Immature natural killer cell (primary cell): Measurements from ENCODE around the gene ZFAND2B. TPM values are rescaled to one million over a fixed set of nuclear protein-coding genes. Genes with fewer than 3 reads are reported as not detected.

ENCODE experiments used
- DNase-seq, 3 donors: peaks; one replicate each; pipeline ENCODE4 v3.0.0; 2022; ENCODE audit warnings: mixed read lengths in 1 of 3
- H3K27ac Mint-ChIP-seq, 6 donors: one replicate each; pipeline ENCODE4 v1.8.0; 2020; ENCODE audit warnings: mixed read lengths in 6 of 6, mild to moderate bottlenecking in 5 of 6, inconsistent platforms in 4 of 6, moderate library complexity in 3 of 6
- H3K27me3 Mint-ChIP-seq, 3 donors: one replicate each; pipeline ENCODE4 v1.8.0; 2020 to 2021; ENCODE audit warnings: low read depth in 3 of 3, mild to moderate bottlenecking in 3 of 3, mixed read lengths in 3 of 3, moderate library complexity in 3 of 3, inconsistent platforms in 1 of 3
- H3K36me3 Mint-ChIP-seq, 3 donors: one replicate each; pipeline ENCODE4 v1.8.0; 2020; ENCODE audit warnings: mixed read lengths in 3 of 3, inconsistent platforms in 2 of 3, mild to moderate bottlenecking in 2 of 3
- H3K4me1 Mint-ChIP-seq, 2 donors: one replicate each; pipeline ENCODE4 v1.8.0; 2020; ENCODE audit warnings: inconsistent platforms in 2 of 2, mild to moderate bottlenecking in 2 of 2, mixed read lengths in 2 of 2, moderate library complexity in 1 of 2
- H3K4me3 Mint-ChIP-seq, 5 donors: one replicate each; pipeline ENCODE4 v1.8.0; 2020; ENCODE audit warnings: mild to moderate bottlenecking in 5 of 5, mixed read lengths in 5 of 5, inconsistent platforms in 3 of 5, moderate library complexity in 3 of 5
- H3K9me3 Mint-ChIP-seq, 6 donors: one replicate each; pipeline ENCODE4 v1.8.0; 2020; ENCODE audit warnings: mild to moderate bottlenecking in 6 of 6, mixed read lengths in 6 of 6, inconsistent platforms in 4 of 6, moderate library complexity in 3 of 6
- polyA plus RNA-seq, 3 donors: library from polyadenylated mRNA; unstranded; fragments of 300-500 nt; fragmentation: Illumina TruSeq; gene quantifications; one replicate each; pipeline ENCODE4 v1.2.3, GENCODE V29; 2021

The ZFAND2B gene
- polyA plus RNA-seq, 3 donors from 2014 or later, result 95.4 to 128 (median 102) TPM

- peaks cover 0 to 6% (median 0%) of the 10 kb centered on the region in 3 donors for H3K36me3 Mint-ChIP-seq
- no peak overlapping the region for H3K4me3 Mint-ChIP-seq
- peaks cover 0 to 1% (median 0%) of the 10 kb centered on the region in 6 donors for H3K9me3 Mint-ChIP-seq
- H3K27me3 Mint-ChIP-seq, result peaks cover 4 to 8% (median 8%) of the 10 kb centered on the region in 3 donors
- no peak for DNase-seq
- peaks cover 32 to 39% of the 10 kb centered on the region in 2 donors for H3K4me1 Mint-ChIP-seq
- H3K27ac Mint-ChIP-seq, result peak overlapping the region in 1 of 6 donors; percentile 27
Observed at GRCh38 chr2:219213486-219214071, 7.0 kb downstream of the ZFAND2B start.

DNA sequence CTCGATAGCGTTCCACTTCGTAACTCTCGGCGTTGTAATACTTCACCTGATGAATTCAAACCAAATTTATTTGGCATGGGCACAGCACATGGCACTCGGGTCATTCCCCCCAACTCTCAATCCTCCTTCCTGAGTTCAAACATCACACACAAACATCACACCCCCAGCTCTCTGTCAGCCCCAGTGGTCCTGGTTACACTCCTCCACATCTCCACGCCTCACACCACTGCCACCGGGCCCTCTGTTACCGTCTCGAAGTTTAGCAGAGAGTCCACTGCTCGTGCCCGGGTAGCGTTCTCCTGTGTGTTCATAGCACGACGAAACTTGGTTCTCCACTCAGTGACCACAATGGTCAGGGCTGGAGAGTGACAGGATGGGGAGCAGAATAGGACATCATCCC is 7.6 kb downstream of the ZFAND2B start:
- H3K9me3 Mint-ChIP-seq, result peaks cover 0 to 1% (median 0%) of the 10 kb centered on the region in 6 donors
- no peak for DNase-seq
- H3K27ac Mint-ChIP-seq, result peak overlapping the region in 1 of 6 donors; percentile 27
- peaks cover 35 to 37% of the 10 kb centered on the region in 2 donors for H3K4me1 Mint-ChIP-seq
- peaks cover 7 to 8% (median 8%) of the 10 kb centered on the region in 3 donors for H3K27me3 Mint-ChIP-seq
- H3K4me3 Mint-ChIP-seq, result no peak overlapping the region
- H3K36me3 Mint-ChIP-seq, result peaks cover 0 to under 1% (median 0%) of the 10 kb centered on the region in 3 donors

GRCh38 chr2:219214786-219215185 is 8.2 kb downstream of the ZFAND2B start:
- DNase-seq, result no peak
- Mint-ChIP-seq H3K4me1 (peaks cover 33 to 37% of the 10 kb centered on the region in 2 donors), H3K27ac (no peak overlapping the region), H3K36me3 (peaks cover 0 to 3% (median 0%) of the 10 kb centered on the region in 3 donors), H3K4me3 (no peak overlapping the region), H3K27me3 (peaks cover 8 to 11% (median 9%) of the 10 kb centered on the region in 3 donors), H3K9me3 (peaks cover 0 to 1% (median 0%) of the 10 kb centered on the region in 6 donors)

DNA sequence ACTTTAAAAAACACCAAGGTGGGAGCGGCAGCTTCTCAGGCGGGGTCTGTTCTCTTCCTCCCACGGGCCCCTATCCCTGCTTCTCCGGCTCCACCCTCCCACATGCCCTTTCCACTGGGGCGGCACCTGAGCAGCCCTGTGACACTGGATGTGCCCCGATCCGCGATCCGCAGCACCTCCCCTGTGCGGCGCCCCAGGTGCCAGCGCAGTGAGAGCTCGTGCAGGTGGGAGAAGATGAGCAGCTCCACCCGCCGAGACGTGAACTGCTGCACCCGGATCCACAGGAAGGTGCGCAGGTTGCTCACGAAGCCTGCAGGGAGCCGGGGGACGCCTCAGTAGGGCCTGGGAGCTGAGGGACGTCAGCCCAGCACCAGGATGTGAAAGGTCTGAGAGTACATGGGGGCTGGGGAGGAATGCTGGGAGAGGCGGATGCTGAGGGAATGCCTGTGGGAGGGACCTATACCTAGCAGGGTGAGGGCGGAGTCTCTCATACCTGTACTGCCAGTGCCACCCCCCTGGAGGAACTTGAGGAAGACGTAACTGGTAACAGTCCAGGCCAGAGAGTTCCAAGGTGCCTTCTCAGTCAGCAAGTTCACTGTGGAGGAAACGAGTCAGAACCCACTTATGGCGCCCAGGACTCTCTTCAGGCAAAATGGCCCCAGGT is 9.4 kb downstream of the ZFAND2B start:
- no peak overlapping the region for H3K27ac Mint-ChIP-seq
- peaks cover 8 to 11% (median 9%) of the 10 kb centered on the region in 3 donors for H3K27me3 Mint-ChIP-seq
- H3K4me1 Mint-ChIP-seq, result peaks cover 24 to 27% of the 10 kb centered on the region in 2 donors
- H3K9me3 Mint-ChIP-seq, result peaks cover 0 to 1% (median 0%) of the 10 kb centered on the region in 6 donors
- peaks cover 0 to 3% (median 0%) of the 10 kb centered on the region in 3 donors for H3K36me3 Mint-ChIP-seq
- DNase-seq, result no peak
- no peak overlapping the region for H3K4me3 Mint-ChIP-seq

GRCh38 chr2:219216535-219216915 is 9.9 kb downstream of the ZFAND2B start:
- H3K4me3 Mint-ChIP-seq, result peak overlapping the region in 2 of 5 donors; percentile 39 to 43
- peaks cover 3 to 7% (median 4%) of the 10 kb centered on the region in 3 donors for H3K36me3 Mint-ChIP-seq
- peaks cover 8 to 11% (median 9%) of the 10 kb centered on the region in 3 donors for H3K27me3 Mint-ChIP-seq
- peaks cover 0 to 1% (median 0%) of the 10 kb centered on the region in 6 donors for H3K9me3 Mint-ChIP-seq
- DNase-seq, result no peak
- H3K27ac Mint-ChIP-seq, result no peak overlapping the region
- peaks cover 19 to 22% of the 10 kb centered on the region in 2 donors for H3K4me1 Mint-ChIP-seq

DNA sequence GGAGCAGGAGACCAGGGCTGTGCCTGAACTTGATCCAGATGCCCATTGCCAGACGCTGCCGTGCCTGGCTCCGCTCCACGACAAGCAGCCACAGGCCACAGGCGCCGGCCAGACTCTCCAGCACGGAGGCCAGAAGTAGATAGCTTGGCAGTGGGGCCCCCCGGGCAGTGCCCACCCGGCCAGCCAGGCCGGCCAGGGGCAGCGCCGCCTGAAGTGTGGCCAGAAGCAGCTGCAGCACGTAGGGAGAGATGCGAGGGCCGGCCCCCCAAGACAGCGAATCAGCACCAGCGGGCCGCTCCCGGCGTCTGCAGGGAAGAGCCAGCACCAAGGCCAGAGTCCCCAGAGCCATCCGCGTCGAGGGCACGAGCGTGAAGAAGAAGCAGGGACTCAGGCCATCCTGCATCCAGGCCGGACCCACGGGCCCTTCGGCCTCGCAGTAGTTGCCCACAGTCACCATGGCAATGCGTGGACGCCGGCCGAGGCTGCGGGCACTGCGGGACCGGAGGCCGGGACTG is 11.7 kb downstream of the ZFAND2B start:
- Mint-ChIP-seq H3K36me3 (peaks cover 5 to 18% (median 8%) of the 10 kb centered on the region in 3 donors), H3K4me1 (peaks cover 17 to 20% of the 10 kb centered on the region in 2 donors), H3K9me3 (peaks cover 0 to 1% (median 0%) of the 10 kb centered on the region in 6 donors), H3K27me3 (peaks cover 8 to 13% (median 9%) of the 10 kb centered on the region in 3 donors), H3K27ac (peak overlapping the region; percentile 55 to 94 (median 73)), H3K4me3 (peak overlapping the region; percentile 78 to 89 (median 82))
- no peak for DNase-seq

DNA sequence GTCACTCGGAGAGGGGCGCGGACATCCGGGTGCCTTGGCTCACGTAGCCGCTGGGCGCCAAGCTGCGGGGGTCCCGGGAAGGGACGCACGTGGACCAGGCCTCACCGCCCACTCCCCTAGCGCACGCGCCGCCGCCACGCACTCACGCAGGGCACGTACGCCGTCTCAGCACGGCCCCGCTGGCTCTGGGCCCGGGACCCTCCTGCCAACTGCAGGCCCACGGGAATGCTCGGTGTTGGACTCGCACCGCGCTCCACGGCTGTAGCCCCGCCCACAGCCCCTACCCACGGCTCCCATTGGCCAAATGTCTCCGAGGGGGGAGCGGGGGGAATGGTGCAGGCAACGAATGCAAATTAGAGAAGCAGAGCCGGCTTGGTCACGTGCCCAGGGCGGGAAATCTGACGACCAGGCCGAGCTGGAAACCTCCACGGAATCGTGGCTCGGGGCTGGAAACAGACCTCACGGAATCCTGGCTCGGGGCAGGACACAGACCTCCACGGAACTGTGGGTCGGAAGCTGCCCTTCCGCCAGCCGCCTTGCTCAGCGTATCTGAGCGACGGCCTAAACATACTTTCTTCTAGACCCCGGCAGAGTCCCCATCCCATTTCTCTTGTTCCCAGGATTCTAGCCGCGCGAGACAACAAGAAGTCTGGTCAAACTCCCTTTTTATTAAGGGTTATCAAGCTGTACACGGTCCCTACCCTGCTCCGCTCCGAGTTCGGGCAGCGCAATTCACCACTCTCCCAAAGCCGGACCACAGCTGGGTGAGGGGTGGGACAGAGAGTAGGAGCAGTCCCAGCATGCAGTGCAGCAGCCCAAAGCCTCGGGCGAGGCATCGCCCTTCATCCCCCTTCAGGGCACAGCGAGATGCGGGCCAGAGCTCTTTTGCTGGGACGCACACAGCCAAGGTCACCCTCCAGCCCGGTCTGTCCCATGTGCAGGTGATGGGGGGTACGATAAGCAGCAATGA is 12.4 kb downstream of the ZFAND2B start, which contains the start of gene ABCB6:
TSS of gene ABCB6 (minus strand) at position 227 of the 970 bp plus-strand sequence. CDS start 285 bp downstream, outside the sequence.
- peaks cover 0 to 1% (median 0%) of the 10 kb centered on the region in 6 donors for H3K9me3 Mint-ChIP-seq

DNA sequence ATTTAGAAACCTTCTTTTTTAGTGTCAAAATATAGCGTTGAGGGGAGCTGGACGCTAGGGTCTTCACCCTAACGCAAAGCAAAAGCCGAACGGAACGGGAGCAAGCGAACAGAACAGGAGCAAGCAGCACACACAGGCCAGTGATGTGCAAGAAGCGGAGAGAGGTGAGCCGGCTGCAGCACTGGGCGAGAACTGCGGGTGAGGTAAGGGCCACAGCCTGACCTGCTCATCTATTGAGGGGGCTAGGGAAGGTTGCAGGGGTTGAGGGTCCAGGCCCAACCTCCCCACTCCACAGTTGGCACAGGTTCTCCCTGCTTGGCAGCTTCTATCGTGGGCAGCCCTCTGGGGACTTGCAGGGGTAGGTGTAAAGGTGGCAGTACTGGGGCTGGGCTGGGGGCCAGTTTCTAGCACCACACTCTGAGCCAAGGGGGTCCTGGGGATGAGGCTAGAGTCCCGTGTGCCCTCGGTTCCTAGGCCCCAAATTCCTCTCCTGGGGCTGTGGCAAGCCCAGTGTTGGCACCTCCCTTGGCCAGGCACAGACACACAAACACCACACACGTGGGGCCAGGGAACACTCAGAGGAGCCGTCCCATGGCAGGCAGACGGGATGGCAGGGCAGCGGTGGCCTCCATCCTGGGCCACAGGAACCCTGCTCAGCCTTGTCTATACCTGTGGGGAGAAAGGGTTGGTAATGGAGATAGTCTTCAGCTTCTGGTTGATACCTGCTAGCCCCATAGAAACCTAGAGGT is 13.4 kb downstream of the ZFAND2B start:
- no peak for DNase-seq
- Mint-ChIP-seq H3K4me3 (peak overlapping the region; percentile 15 to 56 (median 37)), H3K27ac (peak overlapping the region in 3 of 6 donors; percentile 39 to 73 (median 67)), H3K4me1 (peaks cover 18 to 23% of the 10 kb centered on the region in 2 donors), H3K27me3 (peaks cover 8 to 13% (median 8%) of the 10 kb centered on the region in 3 donors), H3K36me3 (peaks cover 16 to 35% (median 18%) of the 10 kb centered on the region in 3 donors), H3K9me3 (peaks cover 0 to 1% (median 0%) of the 10 kb centered on the region in 6 donors)

More for the DNA sequence above, 12.4 kb downstream of the ZFAND2B start, which contains the start of gene ABCB6:
- DNase-seq, result peak; percentile 81 to 84 (median 82)
- Mint-ChIP-seq H3K4me1 (peaks cover 17 to 20% of the 10 kb centered on the region in 2 donors), H3K27me3 (peaks cover 8 to 13% (median 8%) of the 10 kb centered on the region in 3 donors), H3K36me3 (peaks cover 8 to 26% (median 11%) of the 10 kb centered on the region in 3 donors), H3K27ac (peak within 1 kb of the TSS; percentile 70 to 94 (median 76)), H3K4me3 (peak within 1 kb of the TSS; percentile 78 to 89 (median 82))

GRCh38 chr2:219220652-219221402 is 14.2 kb downstream of the ZFAND2B start:
- Mint-ChIP-seq H3K36me3 (peaks cover 20 to 40% (median 20%) of the 10 kb centered on the region in 3 donors), H3K9me3 (peaks cover 0 to 1% (median 0%) of the 10 kb centered on the region in 6 donors), H3K27ac (peak overlapping the region in 1 of 6 donors; percentile 10), H3K4me3 (peak overlapping the region in 2 of 5 donors; percentile 1 to 33), H3K4me1 (peaks cover 22 to 30% of the 10 kb centered on the region in 2 donors), H3K27me3 (peaks cover 8 to 13% (median 8%) of the 10 kb centered on the region in 3 donors)
- DNase-seq, result no peak

DNA sequence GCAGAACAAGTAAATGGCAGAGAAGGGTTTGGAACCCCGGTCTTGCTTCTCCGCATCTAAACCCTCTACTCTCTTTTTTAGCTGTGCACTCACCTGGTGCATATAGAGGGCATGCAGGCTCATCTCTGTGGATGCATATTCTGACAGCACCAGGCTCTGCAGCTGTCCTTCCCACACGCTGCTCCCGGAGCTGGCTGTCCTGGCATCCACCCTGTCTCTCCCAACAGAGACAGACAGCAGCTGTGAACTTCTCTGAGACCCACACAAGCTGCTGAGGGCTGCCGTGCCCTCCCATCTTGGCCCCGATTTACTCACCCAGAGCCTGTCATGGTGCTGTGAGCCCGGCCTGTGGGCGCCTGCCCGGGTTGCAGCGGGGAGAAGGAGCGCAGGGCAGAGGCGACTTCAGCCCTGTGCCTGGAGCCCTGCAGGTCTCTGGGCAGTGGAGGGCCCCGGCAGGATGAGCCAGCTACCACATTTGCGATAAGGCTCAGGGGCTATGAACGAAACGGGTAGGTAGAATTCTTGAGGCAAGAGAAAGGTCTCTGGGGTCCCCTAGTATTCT is 15.5 kb downstream of the ZFAND2B start:
- Mint-ChIP-seq H3K9me3 (peaks cover 0 to 1% (median 0%) of the 10 kb centered on the region in 6 donors), H3K36me3 (peaks cover 20 to 45% (median 23%) of the 10 kb centered on the region in 3 donors), H3K27ac (no peak overlapping the region), H3K4me3 (no peak overlapping the region), H3K4me1 (peaks cover 22 to 37% of the 10 kb centered on the region in 2 donors), H3K27me3 (peaks cover 8 to 13% (median 8%) of the 10 kb centered on the region in 3 donors)
- DNase-seq, result no peak

DNA sequence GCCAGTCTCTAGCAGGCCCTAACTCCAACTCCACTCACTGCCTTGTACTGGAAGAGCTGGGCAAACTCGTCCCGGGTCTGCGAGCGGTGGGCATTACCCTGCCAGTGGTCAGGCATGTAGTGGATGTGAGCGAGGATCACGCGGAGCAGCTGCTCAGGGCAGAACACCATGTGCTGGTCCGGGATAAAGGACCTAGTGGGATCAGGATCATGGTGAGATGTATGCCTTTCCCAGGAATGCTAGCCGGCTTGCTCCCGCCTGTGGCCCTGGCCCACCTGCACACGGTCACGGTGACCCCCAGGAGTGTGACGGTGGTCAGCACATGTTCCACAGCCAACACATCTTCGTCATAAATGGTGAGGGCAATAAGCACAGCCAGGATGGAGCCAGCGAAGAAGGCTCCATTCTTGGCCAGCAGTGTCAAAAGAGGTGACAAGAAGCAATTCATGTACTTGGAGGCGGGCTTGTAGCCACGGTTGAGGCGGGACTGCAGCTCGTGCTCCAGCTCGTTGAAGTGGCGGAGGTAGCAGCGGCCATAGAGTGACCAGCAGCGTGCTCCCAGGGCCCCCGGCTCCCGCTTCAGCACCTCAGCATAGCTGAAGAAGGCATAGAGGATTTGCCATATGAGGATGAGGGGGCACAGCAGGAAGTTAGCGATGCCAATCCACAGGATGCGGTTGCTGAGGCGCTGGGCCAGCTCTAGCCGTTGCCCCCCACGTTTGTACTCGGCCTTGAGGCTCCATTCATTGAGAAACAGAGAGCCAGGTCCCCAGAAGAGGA is 17.4 kb downstream of the ZFAND2B start:
- H3K27me3 Mint-ChIP-seq, result peaks cover 0 to 8% (median 3%) of the 10 kb centered on the region in 3 donors
- no peak for DNase-seq
- no peak overlapping the region for H3K27ac Mint-ChIP-seq
- H3K36me3 Mint-ChIP-seq, result peaks cover 20 to 45% (median 23%) of the 10 kb centered on the region in 3 donors
- no peak overlapping the region for H3K4me3 Mint-ChIP-seq
- H3K9me3 Mint-ChIP-seq, result no peaks in the 10 kb centered on the region
- peaks cover 26 to 41% of the 10 kb centered on the region in 2 donors for H3K4me1 Mint-ChIP-seq
